ENCODE measurements around the gene IDS.
"Not testable (repeated sequence)": the region's sequence is repeated elsewhere in the genome, so short reads cannot be mapped to it uniquely, and the experiment has no call there.

The IDS gene

DNA sequence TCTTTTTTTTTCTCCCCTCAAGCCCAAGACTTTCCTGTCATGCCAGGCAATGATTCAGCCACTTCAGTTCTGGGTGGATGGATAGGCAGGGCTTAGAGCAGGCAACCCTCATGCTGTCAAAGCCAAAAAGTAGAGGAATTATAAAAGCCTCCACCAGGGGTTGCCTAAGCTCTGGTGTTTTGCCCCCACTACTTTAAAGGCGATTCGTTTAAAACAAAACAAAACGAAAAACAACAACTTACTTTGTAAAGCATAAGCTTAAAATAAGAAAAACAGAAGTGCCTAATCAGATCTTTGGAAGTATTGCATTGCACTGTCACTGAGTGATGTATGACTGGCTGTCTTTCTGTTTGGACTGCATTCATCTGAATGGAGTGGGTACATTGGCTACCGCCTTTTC is 5.3 kb upstream of the IDS start:
- CTCF ChIA-PET: no interaction called here
- no peak for TF ChIP-seq CTCF (conservative IDR thresholded peaks at IDR 0.05; ENCODE audit: low read depth)
- no peak for DNase-seq (ENCODE audit: low spot score)
- no peak overlapping the region for H3K27ac ChIP-seq
- POLR2A ChIA-PET (ENCODE audit: low non-redundant PET): no interaction called here

- no peak for TF ChIP-seq CTCF (conservative IDR thresholded peaks at IDR 0.05; ENCODE audit: low read depth)
- no peak overlapping the region for H3K27ac ChIP-seq
- DNase-seq (ENCODE audit: low spot score): no peak
- ChIA-PET POLR2A (ENCODE audit: low non-redundant PET) (no interaction called here), CTCF (interaction anchor here (0.6 kb wide), 1 partner anchor 186 kb away, joined by 4 read pairs; no protein-coding TSS in a partner anchor)
Measured at GRCh38 chrX:149508467-149508866, 3.4 kb upstream of the IDS start.

GRCh38 chrX:149506349-149506748 is 1.2 kb upstream of the IDS start:
- CTCF ChIA-PET: no interaction called here
- POLR2A ChIA-PET (ENCODE audit: low non-redundant PET): no interaction called here
- no peak overlapping the region for H3K27ac ChIP-seq
- DNase-seq (ENCODE audit: low spot score): no peak
- TF ChIP-seq CTCF (conservative IDR thresholded peaks at IDR 0.05; ENCODE audit: low read depth): no peak

GRCh38 chrX:149505671-149506070 is 565 bp upstream of the IDS start:
- CTCF ChIA-PET: no interaction called here

GRCh38 chrX:149504226-149504914 is 736 bp downstream of the IDS start:
- no peak for TF ChIP-seq CTCF (conservative IDR thresholded peaks at IDR 0.05; ENCODE audit: low read depth)
- ChIA-PET CTCF (no interaction called here), POLR2A (ENCODE audit: low non-redundant PET) (interaction anchor here (1.3 kb wide), 1 partner anchor 35 kb away, joined by 5 read pairs; no protein-coding TSS in a partner anchor)
- H3K27ac ChIP-seq: peak overlapping the region; percentile 56
- no peak for DNase-seq (ENCODE audit: low spot score)

More at GRCh38 chrX:149505671-149506070, 565 bp upstream of the IDS start:
- POLR2A ChIA-PET (ENCODE audit: low non-redundant PET): interaction anchor here (1.3 kb wide), 1 partner anchor 34 kb away, joined by 5 read pairs; no protein-coding TSS in a partner anchor
- TF ChIP-seq CTCF (conservative IDR thresholded peaks at IDR 0.05; ENCODE audit: low read depth): no peak
- no peak overlapping the region for H3K27ac ChIP-seq
- DNase-seq (ENCODE audit: low spot score): no peak

DNA sequence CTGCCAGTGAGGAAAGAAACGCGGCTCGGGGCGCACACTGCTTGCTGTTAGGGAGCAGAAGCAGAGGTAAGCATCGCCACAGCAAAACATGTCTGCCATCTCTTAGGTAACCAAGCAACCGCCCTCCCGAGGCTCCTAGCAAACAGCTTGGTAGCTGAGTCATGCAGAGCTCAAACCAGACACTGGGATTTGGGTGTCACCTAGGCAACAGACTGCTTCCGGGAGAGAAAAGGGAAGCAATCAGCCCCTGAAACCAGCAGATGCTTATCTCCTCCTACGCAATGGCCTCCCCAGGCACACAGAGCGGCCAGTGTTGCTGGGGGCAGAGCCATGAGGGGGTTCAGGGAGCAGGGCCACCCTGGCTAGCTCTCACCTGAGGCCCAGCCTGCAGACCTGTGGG is 1.7 kb downstream of the IDS start:
- POLR2A ChIA-PET (ENCODE audit: low non-redundant PET); H3K27ac ChIP-seq; CTCF ChIA-PET; DNase-seq (ENCODE audit: low spot score): not testable (repeated sequence)

DNA sequence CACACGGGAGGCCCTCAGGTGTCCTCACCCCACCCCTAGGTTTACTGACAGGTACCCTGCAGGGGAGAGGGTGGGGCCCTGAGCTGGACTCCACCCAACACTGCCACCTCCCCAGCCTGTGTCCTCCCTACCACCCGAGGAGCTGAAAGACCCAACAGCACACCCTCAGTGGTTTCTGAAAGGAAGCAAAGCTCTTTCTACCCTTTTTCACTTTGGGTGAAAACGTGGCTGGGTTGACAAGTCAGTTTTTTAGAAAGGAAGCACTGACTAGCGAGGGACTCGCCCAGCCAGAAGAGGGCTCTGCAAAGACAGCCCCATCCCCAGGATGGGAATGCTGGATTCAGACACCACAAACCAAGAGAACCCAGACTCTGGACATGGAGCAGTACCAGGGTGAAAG is 2.2 kb downstream of the IDS start:
- POLR2A ChIA-PET (ENCODE audit: low non-redundant PET); H3K27ac ChIP-seq; DNase-seq (ENCODE audit: low spot score); CTCF ChIA-PET: not testable (repeated sequence)

Data from RWPE1 (cell line).